Peyer's patch (tissue), 4 donors: ENCODE measurements around the gene GP1BA. TPM values are rescaled to one million over a fixed set of nuclear protein-coding genes. Genes with fewer than 3 reads are reported as not detected.

ENCODE experiments used
- DNase-seq, 3 donors: peaks; one replicate each; pipeline ENCODE4 v3.0.0-alpha.2; 2017 to 2019
- H3K27ac ChIP-seq, 4 donors: fragments of 200-600 bp; sonication (generic); one replicate each; pipeline ENCODE4 v1.5.1; 2016 to 2019
- H3K27me3 ChIP-seq, 2 donors: fragments of 200-600 bp; sonication (generic); one replicate each; pipeline ENCODE4 v1.5.1; 2019
- H3K36me3 ChIP-seq, 3 donors: fragments of 200-600 bp; sonication (generic); one replicate each; pipeline ENCODE4 v1.5.1; 2016 to 2019
- H3K4me1 ChIP-seq, 4 donors: fragments of 200-600 bp; sonication (generic); one replicate each; pipeline ENCODE4 v1.5.1; 2016 to 2019
- H3K4me3 ChIP-seq, 4 donors: fragments of 200-600 bp; sonication (generic); 1 replicate in 3 of 4; 2 replicates in 1 of 4; pipeline ENCODE4 v1.5.1; 2016 to 2019; ENCODE audit warnings: mild to moderate bottlenecking in 1 of 4
- H3K9me3 ChIP-seq, 4 donors: fragments of 200-600 bp; sonication (generic); one replicate each; pipeline ENCODE4 v1.5.1; 2016 to 2019; ENCODE audit warnings: mild to moderate bottlenecking in 1 of 4
- POLR2A ChIP-seq, 2 donors: fragments of 450-650 bp; IDR thresholded peaks; one replicate each; pipeline ENCODE4 v1.5.1; 2017; ENCODE audit warnings: antibody characterized with exemption in 2 of 2, mild to moderate bottlenecking in 2 of 2, moderate library complexity in 2 of 2
- total RNA-seq, 4 donors: library from RNA; depleted of rRNA; stranded (reverse); fragments of >200 nt; gene quantifications; one replicate each; pipeline ENCODE4 v1.1.0, GENCODE V29; 2016
- TF ChIP-seq, protein P1 (sequence below), 6 experiments: fragments of 450-650 bp in 4 of 6; fragments of 200-600 bp in 2 of 6; sonication (generic) in 1 of 6; IDR thresholded peaks; one replicate each; pipeline ENCODE4 v1.5.1; 2017 to 2019; ENCODE audit warnings: antibody characterized with exemption in 6 of 6, mild to moderate bottlenecking in 3 of 6, moderate library complexity in 1 of 6

The GP1BA gene
- total RNA-seq, 4 donors from 2014 or later = not detected

DNA sequence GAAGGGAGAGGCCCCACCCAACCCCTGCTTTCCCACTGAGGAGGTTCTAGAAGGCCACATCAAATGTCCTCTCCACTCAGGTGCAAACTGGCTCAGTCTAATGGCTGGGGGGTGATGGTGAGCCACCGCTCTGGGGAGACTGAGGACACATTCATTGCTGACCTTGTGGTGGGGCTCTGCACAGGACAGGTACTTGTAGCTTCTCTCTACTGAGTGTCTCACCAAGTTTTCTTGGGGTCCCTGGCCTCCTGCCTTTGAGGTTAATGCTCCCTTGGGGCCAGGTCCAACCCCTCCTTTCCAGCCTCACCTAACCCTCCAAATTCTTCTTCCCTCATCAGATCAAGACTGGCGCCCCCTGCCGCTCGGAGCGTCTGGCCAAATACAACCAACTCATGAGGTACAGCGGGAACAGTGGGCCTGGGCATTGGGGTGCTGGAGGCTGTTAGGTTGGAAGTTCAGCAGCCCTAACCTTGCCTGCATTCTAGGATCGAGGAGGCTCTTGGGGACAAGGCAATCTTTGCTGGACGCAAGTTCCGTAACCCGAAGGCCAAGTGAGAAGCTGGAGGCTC, 24.5 kb downstream of the GP1BA start:
- H3K36me3 ChIP-seq = peaks cover 0 to 19% (median 0%) of the 10 kb centered on the region in 3 donors
- H3K4me3 ChIP-seq = no peak overlapping the region
- H3K27ac ChIP-seq = no peak overlapping the region
- H3K4me1 ChIP-seq = peaks cover 0 to 18% (median 0%) of the 10 kb centered on the region in 4 donors
- peak in 1 of 3 donors; percentile 56 for DNase-seq
- H3K9me3 ChIP-seq = no peaks in the 10 kb centered on the region
- H3K27me3 ChIP-seq = no peaks in the 10 kb centered on the region
- TF ChIP-seq, protein P1, sequence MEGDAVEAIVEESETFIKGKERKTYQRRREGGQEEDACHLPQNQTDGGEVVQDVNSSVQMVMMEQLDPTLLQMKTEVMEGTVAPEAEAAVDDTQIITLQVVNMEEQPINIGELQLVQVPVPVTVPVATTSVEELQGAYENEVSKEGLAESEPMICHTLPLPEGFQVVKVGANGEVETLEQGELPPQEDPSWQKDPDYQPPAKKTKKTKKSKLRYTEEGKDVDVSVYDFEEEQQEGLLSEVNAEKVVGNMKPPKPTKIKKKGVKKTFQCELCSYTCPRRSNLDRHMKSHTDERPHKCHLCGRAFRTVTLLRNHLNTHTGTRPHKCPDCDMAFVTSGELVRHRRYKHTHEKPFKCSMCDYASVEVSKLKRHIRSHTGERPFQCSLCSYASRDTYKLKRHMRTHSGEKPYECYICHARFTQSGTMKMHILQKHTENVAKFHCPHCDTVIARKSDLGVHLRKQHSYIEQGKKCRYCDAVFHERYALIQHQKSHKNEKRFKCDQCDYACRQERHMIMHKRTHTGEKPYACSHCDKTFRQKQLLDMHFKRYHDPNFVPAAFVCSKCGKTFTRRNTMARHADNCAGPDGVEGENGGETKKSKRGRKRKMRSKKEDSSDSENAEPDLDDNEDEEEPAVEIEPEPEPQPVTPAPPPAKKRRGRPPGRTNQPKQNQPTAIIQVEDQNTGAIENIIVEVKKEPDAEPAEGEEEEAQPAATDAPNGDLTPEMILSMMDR (IDR thresholded peaks at IDR 0.05) = peak in 4 of 6 experiments; percentile 5 to 18 (median 10)
- TF ChIP-seq POLR2A (IDR thresholded peaks at IDR 0.05) = no peak

DNA sequence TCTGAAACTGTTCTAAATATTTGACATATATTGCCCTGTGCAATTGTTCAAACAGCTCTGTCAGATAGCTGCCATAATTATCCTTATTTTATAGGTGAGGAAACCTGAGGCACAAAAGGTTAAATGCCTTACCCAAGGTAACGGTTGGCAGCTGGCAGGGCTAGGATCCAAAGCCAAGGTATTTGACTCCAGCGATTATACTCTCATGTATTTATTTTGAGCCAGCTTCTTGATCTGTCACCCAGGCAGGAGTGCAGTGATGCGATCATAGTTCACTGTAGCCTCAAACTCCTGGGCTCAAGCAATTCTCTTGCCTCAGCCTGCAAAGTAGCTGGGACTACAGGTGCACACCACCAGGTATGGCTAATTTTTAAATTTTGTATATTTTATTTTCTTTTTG, 26.0 kb downstream of the GP1BA start:
- Histone ChIP-seq H3K4me3 (no peak overlapping the region), H3K36me3 (peaks cover 0 to 19% (median 0%) of the 10 kb centered on the region in 3 donors), H3K4me1 (peaks cover 0 to 18% (median 0%) of the 10 kb centered on the region in 4 donors), H3K27me3 (no peaks in the 10 kb centered on the region), H3K27ac (no peak overlapping the region), H3K9me3 (no peaks in the 10 kb centered on the region)
- no peak for DNase-seq
- TF ChIP-seq, protein P1 (IDR thresholded peaks at IDR 0.05) = no peak
- no peak for TF ChIP-seq POLR2A (IDR thresholded peaks at IDR 0.05)

DNA sequence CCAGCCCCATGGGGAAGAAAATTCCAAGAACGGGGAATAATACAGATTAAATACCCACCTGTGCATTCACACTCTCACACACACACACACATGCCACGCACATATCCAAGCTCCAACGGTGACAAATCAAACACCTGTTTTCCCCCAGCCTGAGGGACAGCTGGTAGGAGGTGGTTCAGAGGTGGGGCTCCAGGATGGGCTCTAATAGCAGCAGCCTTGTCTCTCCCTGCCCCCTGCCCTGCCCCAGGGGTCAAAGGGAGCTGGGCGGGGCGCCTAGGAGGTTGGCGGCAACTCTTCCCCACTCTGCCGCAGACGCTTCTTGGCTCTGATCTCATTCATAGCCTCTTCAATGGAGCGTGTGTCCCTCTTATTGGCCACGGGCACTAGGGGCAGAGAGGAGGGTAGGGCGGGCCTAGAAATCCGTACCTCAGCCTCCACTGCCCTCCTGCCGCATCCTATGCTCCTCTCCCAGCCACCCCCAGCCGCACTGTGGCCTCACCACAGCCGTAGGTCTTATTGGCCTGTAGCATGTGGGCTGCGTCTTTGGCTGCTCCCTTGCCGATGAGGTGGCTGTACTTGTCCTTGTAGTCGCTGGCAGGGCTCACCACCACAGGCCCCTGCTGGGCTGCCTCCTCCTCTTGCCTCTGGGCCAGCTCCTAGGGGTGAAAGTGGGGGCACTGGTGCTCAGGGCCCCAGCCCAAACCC, 27.3 kb downstream of the GP1BA start:
- peak in 2 of 3 donors; percentile 73 to 83 for DNase-seq
- no peak overlapping the region for H3K4me3 ChIP-seq
- H3K36me3 ChIP-seq = peaks cover 0 to 19% (median 0%) of the 10 kb centered on the region in 3 donors
- peak overlapping the region in 2 of 4 donors; percentile 56 to 66 for H3K27ac ChIP-seq
- H3K9me3 ChIP-seq = no peaks in the 10 kb centered on the region
- no peaks in the 10 kb centered on the region for H3K27me3 ChIP-seq
- H3K4me1 ChIP-seq = peaks cover 0 to 18% (median 0%) of the 10 kb centered on the region in 4 donors
- TF ChIP-seq, protein P1 (IDR thresholded peaks at IDR 0.05) = no peak
- no peak for TF ChIP-seq POLR2A (IDR thresholded peaks at IDR 0.05)

DNA sequence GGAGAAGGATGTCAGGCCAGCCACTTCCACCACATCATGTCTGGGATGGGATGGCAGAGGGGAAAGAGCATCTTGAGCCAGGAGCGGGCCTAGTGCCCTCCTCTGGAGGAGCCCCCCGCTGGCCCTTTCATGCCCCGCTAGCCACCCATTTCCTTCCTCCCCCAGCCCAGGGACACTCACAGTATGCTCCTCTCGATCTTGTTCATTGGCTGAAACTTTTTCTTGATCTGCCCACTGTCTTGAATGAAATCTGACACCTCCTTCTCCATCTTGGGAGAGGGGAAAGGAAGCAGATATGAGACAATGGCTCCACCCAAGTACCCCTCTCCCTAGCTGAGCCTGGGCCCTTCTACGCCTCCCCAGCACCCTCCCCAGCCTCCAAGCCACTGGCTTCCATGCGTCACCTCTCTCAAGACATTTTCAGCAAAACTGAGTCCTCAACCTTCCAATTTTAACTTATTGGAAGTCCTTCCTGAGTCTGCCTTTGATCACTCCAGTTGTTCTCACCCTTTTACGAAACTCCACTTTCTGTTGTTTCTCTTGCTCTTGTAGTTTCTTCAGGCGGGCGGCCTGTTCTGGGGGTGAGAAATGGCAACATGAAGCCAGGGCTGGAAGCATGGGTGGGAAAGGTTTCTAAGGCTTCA, 28.3 kb downstream of the GP1BA start:
- DNase-seq = peak in 1 of 3 donors; percentile 30
- peaks cover 0 to 19% (median 0%) of the 10 kb centered on the region in 4 donors for H3K4me1 ChIP-seq
- H3K9me3 ChIP-seq = no peaks in the 10 kb centered on the region
- H3K4me3 ChIP-seq = no peak overlapping the region
- TF ChIP-seq POLR2A (IDR thresholded peaks at IDR 0.05) = no peak
- TF ChIP-seq, protein P1 (IDR thresholded peaks at IDR 0.05) = no peak
- no peaks in the 10 kb centered on the region for H3K27me3 ChIP-seq
- peak overlapping the region in 1 of 4 donors; percentile 66 for H3K27ac ChIP-seq
- peaks cover 0 to 19% (median 0%) of the 10 kb centered on the region in 3 donors for H3K36me3 ChIP-seq

DNA sequence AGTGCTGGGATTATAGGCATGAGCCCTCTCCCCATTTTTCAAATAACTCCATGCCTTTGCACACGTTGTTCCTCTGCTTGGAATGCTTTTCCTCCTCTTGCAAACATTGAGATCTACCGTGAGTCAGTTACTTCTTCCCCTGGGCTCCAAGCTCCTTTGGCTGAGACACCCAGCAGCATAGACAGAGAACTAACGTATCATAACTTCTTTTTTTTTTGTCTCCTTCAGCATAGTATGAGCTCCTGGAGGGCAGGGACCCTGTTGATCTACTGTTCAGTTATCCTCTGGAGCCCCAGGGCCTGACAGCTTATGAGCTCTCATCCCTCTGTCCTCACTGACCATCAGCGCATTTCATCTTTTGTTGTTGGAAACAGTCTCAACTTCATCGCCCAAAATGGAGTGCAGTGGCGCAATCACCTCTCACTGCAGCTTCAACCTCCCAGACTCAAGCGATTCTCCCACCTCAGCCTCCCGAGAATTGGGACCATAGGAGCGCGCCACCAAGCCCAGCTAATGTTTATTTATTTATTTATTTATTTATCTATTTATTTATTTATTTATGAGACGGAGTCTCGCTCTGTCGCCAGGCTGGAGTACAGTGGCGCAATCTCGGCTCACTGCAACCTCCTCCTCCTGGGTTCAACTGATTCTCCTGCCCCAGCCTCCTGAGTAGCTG, 33.4 kb downstream of the GP1BA start:
- no peaks in the 10 kb centered on the region for H3K27me3 ChIP-seq
- DNase-seq = peak in 1 of 3 donors; percentile 14
- peaks cover 0 to 14% (median 0%) of the 10 kb centered on the region in 3 donors for H3K36me3 ChIP-seq
- TF ChIP-seq, protein P1 (IDR thresholded peaks at IDR 0.05) = no peak
- no peak for TF ChIP-seq POLR2A (IDR thresholded peaks at IDR 0.05)
- peak overlapping the region in 1 of 4 donors; percentile 97 for H3K27ac ChIP-seq
- H3K9me3 ChIP-seq = no peaks in the 10 kb centered on the region
- H3K4me3 ChIP-seq = no peak overlapping the region
- H3K4me1 ChIP-seq = peaks cover 0 to 38% (median 10%) of the 10 kb centered on the region in 4 donors
